IPS-11a (cell line): Measurements from ENCODE around the gene YWHAQ.
A peak's percentile ranks its signal among the peaks of the same experiment; 100 is the strongest.
"Not testable (repeated sequence)": the region's sequence is repeated elsewhere in the genome, so short reads cannot be mapped to it uniquely, and the experiment has no call there.

Source experiments
- H3K4me3 ChIP-seq: one replicate; pipeline ENCODE4 v1.5.1; 2013; ENCODE audit warnings: low read depth, low read length, control low read depth

Gene YWHAQ

DNA sequence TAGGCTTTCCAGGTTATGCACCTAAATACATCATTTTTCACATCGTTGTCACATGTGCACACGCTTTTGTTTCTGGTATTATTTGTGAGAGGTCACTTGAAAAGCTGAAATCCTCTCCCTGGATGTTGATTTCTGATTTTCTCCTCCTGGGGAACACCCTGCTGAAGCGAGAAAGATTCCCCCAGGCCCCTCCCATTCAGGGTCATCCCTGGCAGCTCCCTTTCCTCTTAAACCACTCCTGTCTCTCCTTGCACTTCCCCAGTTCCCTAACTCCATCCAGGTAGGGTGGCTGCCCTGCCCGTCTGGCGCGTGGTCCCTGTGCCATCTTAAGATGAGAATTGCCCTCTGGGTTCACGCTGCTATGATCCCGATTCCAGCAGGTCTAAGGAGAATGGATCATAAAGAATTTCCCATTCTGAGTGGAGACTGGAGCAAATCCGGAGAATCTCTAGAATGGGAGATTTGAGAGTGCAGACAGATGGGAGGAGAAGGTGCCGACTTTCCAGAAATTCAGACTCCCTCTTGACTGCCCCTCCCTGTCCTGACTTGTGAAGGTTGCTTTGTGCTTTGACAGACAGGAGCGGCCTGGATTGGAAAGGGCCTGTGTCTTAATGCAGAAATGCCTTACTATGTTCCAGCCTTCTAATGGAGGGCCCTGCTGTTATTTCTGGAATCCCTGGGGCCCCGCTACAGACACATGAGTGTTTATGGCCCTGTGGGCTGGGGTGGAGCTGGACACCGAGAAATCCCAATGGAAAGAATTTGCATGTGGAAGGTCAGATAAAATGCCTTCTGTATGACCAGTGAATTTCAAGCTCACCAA, 1.3 kb upstream of the YWHAQ start:
- H3K4me3 ChIP-seq, result no peak overlapping the region

DNA sequence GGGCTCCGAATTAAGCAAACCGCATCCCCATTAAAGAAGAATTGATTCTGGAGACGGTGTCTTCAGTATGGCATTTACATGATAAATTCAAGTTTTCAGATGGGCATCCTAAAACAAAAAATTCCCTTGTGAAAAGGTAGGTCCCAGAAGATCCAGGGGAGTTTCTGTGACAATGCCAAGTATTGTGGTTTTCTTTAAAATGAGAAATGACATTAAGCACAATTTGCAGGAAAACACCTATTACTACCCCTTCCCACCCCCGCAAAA, 689 bp upstream of the YWHAQ start:
- H3K4me3 ChIP-seq, result peak overlapping the region; percentile 17

DNA sequence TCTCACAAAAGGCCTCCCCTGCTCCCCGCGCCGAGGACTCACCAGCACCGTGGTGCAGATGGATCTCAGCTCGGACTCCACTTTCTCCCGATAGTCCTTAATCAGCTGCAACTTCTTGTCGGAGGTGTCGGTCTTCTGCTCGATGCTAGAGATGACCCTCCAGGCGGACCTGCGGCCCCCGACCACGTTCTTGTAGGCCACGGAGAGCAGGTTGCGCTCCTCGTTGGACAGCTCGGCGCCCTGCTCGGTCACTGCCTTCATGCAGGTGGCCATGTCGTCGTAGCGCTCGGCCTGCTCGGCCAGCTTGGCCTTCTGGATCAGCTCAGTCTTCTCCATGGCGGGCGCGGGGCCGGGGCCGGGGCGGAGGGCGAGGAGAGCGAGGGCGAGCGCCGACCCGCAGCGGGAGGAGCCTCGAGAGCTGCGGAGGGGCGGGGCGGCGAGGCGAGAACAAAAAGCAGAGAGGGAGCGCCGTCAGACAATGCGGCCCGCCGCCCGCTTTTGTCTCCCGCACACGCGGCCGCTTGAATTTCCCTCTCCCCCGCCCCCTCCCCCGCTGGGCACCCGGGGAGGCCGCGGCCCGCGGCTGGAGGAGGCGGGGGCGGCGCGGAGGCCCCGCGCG, 571 bp downstream of the YWHAQ start:
- peak overlapping the region; percentile 94 for H3K4me3 ChIP-seq

DNA sequence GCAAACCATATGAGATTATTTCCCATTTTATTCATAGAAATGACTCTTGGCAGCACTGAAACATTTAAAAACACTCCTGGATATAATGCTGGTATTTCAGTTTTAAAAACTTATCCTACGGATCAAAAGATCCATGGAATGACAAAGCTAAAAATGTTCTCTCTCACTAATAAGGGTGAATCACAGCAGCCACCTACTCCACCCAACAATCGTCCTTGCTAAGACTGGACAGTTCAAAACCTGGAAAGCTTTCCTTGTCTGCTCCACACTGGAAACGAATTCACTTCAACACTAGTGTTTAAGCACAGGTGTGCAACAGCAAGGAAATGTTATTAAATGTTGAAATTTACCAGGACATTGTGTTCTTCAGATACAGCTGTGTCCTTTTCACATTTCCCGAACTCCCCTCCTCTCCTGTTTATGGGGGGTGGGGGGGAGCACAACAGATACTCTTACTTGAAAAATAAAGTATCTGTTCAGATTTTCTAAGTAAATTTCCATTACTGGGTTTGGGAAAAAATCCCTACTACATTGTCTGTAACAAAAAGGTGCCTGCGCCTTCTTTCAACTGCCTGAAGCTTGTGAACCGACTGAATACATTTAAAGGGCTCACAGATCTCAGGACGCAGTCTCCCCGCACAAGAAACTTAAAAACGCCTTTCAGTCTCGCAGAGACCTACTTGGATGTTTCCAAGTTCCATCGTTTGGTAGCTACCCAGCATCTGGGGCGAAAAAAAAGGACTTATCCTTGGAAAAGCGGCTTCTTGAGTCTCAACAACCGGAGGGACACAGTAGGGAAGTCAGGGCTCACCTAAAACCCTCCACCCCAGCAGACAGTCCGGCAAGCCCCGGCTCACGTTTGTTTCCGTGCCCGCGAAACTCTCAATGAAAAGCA, 1.3 kb downstream of the YWHAQ start:
- H3K4me3 ChIP-seq, result peak overlapping the region; percentile 94

DNA sequence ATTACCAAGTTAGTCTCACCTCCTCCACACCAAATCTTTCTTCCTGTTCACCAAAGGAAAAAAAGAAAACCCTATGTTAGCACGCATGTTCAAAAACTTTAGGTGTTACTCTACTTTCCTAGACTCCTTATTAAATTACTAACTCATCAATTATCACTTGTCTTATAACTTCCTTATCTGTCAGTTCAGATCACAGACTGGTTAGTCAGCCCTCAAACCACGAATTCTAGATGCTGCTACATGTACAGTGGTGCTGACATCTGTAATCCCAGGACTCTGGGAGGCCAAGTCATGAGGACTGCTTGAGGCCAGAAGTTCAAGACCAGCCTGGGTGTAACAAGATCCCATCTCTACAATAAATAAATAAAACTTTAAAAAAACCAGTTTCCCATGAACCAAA, 3.5 kb downstream of the YWHAQ start:
- H3K4me3 ChIP-seq, result no peak overlapping the region

DNA sequence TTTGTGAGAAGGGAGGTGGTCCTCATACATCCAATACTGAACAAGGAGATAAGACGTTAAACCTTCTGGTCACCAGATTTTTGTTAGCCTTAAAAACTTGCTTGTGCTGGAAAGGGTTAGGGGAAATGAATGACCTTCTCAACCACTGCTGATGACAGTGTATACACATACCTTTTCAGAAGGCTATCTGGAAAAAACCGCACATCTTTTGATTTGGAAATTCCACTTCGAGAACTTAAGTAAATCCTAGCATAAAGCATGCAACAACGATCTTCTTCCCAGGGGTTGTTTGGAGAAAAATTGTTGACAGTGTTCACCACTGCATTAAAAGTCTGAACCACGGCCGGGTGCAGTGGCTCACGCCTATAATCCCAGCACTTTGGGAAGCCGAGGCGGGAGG, 7.6 kb downstream of the YWHAQ start:
- no peak overlapping the region for H3K4me3 ChIP-seq

DNA sequence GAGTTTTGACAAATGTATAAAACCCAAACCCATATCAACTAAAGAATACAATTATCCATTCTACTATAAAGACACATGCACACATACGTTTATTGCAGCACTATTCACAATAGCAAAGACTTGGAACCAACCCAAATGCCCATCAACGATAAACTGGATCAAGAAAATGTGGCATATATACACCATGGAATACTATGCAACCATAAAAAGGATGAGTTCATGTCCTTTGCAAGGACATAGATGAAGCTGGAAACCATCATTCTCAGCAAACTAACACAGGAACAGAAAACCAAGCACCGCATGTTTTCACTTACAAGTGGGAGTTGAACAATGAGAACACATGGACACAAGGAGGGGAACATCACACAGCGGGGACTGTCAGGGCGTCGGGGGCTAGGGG, 9.1 kb downstream of the YWHAQ start:
- not testable (repeated sequence) for H3K4me3 ChIP-seq

DNA sequence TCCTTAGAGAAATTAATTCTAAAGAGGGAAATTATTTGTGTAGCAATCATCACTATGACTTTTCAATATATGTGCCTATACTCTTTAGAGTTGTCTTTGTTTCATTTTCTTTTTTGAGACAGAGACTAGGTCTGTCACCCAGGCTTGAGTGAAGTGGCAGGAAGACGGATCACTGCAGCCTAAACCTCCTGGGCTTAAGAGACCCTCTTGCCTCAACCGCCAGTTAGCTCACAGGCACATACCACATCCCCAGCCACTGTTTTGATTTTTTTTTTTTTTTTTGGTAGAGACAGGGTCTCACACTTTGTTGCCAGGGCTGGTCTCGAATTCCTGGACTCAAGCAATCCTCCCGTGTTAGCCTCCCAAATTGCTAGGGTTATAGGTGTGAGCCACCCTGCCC, 12.4 kb downstream of the YWHAQ start:
- H3K4me3 ChIP-seq, result no peak overlapping the region

DNA sequence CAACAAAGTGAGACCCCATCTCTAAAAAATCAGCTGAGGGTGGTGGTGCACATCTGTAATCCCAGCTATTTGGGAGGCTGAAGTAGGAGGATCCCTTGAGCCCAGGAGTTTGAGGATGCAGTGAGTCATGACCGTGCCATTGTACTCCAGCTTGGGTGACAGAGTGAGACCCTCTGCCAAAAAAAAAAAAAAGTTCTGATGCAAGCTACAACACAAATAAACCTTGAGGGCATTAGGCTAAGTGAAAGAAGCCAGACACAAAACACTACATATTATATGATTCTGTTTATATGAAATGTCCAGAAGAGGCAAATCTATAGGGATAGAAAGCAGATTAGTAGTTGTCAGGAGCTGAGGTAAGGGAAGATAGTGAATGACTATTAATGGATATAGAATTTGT, 13.0 kb downstream of the YWHAQ start:
- H3K4me3 ChIP-seq, result no peak overlapping the region

DNA sequence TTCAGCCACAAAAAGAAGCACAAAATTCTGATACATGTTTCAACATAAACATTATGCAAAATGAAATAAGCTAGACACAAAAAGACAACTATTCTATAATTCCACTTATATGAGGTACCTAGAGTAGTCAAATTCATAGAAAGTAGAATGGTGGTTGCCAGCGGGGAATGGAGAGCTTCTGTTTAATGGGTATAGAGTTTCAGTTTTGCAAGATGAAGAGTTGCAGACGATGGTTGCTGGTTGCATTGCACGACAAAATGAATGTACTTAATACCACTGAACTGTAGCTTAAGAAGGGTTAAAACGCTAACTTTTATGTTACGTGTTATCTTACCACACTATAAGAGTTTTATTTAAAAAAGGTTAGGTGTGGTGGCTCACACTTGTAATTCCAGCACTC, 13.5 kb downstream of the YWHAQ start:
- no peak overlapping the region for H3K4me3 ChIP-seq

DNA sequence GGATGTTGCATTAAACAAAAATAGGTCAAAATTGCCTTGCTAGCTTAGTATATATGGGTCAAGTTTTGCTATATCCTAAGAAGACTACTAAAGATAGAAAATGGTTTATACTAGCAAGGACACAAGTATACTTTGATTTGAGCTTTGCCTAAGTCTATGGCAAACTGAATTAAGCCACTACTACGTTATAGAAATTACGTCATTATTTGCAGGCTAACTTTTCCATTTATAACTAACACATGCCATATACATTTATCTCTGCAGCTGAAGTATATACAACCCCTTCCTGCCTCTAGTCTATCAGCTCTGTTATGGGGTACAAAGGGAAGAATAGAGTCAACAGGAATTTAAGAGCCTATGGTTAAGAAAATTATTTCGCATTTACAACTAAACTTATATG, 16.2 kb downstream of the YWHAQ start:
- H3K4me3 ChIP-seq, result no peak overlapping the region

DNA sequence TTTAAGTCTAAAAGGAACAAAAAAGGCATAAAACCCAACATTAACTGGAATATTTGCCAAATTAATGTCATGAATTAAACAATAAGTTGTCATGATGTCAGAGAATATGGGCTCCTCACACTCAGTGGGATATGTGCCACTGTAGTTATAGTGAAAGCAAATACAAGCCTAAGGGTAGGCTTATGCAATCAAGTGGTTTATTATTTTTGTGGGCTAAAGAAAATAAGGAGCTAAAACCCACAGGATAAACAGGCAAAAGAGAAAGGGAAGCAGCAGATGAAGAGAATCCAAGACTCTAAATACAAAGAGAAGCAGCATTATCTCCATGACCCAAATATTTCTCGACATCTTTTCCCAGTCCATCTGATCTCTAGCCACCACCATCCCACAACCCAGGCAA, 17.5 kb downstream of the YWHAQ start:
- no peak overlapping the region for H3K4me3 ChIP-seq

DNA sequence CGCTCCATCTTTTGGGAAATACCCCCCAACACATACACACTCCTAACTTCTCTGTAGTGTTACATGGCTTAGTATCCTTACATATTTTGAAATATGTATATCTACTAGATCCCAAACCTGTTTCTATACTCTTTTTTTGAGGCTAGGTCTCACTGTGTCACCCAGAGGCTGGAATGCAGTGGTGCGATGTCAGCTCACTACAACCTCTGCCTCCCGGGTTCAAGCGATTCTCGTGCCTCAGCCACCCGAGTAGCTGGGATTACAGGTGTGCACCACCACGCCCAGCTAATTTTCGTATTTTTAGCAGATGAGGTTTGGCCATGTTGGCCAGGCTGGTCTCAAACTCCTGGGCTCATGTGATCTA, 19.3 kb downstream of the YWHAQ start:
- not testable (repeated sequence) for H3K4me3 ChIP-seq

DNA sequence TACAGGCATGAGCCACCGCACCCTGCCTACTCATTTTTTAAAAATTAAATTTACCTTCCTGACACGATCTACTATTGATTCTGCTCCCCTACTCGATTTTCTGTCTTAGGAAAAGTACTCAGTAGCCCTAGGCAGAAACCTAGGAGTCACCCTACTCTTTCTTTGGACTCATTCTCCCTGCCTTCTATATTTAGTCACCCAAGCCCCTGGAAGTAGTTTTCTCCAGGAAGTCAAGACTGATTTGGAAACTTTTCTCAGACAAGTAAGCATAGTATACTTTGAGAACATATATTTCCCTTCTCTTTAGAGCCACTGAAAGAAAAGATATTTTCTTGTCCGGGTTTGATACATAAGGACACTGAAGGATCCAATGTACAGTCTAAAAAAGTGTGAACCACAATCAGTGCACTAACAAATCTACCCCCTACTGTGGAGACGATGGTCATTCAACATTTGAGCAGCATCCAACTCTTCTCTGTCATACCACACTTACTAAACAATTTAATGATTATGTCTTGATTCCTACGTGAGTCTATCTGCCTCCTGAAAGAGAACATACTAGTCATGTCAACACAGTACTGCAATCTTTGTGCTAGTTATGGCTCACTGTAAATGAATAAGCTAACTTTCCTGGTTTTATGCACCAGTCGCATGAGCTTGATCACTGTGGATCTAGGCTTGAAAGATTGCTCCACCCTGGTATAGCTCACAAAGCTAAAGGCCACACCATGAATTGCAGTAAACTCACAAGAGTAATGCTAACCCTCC, 19.8 kb downstream of the YWHAQ start:
- H3K4me3 ChIP-seq, result no peak overlapping the region

DNA sequence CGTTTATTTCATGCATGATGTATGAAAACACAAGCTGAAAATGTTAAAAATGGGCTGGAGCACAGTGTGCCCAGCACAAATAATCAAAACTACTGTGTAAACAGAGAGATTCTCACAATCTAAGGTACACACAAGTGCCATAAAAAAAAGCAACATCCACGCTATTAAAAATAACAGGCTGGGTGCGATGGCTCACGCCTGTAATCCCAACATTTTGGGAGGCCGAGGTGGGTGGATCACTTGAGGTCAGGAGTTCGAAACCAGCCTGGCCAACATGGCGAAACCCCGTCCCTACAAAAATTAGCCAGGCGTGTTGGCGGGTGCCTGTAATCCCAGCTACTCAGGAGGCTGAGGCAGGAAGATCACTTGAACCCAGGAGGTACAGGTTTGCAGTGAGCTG, 22.3 kb downstream of the YWHAQ start:
- H3K4me3 ChIP-seq, result not testable (repeated sequence)

DNA sequence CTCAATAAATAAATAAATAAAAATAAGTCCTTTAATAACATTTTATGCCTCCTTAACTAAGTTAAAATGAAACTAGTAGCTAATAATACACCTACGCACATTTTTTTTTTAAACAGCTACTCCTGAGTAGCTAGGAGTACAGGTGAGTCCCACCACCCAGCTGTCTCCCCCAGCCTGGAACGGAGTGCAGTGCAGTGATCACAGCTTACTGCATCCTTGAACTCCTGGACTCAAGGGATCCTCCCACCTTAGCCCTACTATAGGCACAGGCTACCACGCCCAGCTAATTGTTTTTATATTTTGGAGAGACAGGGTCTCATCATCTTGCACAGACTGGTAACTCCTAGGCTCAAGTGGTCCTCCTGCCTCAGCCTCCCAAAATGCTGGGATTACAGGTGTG, 28.4 kb downstream of the YWHAQ start:
- no peak overlapping the region for H3K4me3 ChIP-seq

DNA sequence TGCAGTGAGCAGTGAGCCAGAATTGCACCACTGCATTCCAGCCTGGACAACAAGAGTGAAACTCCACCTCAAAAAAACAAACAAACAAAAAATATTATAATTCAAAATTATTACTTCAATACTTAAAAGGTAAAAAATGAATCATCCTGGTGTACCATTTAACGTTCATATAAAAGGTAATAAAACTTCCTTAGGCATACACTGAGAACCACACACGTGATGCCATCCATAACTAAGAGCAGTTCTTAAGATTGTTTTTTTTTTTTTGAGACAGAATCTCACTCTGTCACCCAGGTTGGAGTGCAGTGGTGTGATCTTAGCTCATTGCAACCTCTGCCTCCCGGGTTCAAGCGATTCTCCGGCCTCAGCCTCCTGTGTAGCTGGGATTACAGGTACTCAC, 29.4 kb downstream of the YWHAQ start:
- H3K4me3 ChIP-seq, result no peak overlapping the region

DNA sequence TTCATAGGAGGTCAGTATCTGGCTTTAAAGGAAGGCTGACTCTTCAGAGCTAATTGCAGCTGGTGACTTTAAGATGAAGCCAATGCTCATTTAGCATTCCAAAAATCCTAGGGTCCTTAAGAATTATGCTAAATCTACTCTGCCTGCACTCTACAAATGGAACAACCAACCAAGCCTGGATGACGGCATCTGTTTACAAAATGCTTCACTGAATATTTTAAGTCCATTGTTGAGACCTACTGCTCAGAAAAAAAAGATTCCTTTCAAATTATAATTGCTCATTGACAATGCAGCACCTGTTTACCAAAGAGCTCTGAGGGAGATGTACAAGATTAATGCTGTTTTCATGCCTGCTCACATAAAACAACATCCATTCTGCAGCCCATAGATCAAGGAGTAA, 31.4 kb downstream of the YWHAQ start:
- H3K4me3 ChIP-seq, result no peak overlapping the region

DNA sequence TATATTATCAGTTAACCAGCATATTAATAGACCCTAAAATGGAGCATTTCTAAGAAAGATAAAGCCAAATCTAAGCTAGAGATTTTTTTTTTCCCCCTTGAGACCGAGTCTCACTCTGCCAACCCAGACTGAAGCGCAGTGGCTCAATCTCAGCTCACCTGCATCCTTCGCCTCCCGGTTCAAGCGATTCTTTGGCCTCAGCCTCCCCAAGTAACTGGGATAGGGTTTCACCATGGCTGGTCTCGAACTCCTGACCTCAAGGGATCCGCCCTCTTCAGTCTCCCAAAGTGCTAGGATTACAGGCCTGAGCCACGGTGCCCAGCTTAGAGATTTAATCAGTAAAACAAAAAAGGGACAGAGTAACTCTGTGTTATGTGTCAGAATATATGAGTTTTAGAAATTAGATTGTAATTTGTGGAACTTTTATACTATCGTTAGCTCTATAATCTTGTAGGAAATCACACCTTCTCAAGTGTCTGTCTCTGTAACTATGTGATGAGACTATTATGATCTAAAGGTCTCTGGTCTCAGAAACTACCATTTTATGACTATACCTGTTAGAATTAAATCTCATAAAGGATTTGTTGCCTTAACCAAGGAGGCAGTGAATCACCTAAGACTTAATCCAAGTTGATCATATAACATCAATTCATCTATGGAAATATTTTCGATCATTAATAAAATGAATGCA, 34.0 kb downstream of the YWHAQ start:
- H3K4me3 ChIP-seq, result no peak overlapping the region

DNA sequence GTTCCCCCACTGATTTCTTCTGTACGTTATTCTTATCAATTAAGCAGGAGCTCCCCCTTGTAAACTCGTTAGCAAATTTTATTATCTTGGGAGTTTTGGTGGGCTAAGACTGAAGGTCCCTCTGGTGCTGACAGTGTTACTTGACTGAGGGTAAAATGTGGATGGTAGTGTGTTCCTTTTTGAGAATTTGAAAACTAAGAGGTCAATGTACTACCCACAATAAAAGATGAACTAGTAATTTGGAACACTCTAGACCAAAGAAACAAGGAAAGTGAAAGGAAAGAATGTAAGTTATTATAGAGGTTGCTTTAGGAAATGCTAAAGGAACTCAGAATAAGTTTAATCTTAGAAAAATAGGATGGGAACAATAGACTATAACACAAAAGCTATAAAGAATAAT, 35.1 kb downstream of the YWHAQ start:
- no peak overlapping the region for H3K4me3 ChIP-seq

DNA sequence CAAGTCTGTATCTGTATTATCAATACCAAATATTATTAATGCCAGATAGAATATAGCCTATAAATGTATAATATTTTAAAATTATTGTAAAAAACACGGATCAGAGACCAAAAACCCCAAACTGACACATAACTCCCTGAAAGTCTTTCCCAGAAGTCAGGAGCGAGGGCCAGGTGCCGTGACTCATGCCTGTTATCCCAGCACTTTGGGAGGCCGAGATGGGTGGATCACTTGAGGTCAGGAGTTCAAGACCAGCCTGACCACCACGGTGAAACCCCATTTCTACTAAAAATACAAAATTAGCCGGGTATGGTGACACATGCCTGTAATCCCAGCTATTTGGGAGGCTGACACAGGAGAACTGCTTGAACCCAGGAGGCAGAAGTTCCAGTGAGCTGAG, 35.5 kb downstream of the YWHAQ start:
- not testable (repeated sequence) for H3K4me3 ChIP-seq
